ENCODE measurements around the gene FYN. TPM values are rescaled to one million over a fixed set of nuclear protein-coding genes. Genes with fewer than 3 reads are reported as not detected.

Gene FYN
- total RNA-seq, 2 donors from 2014 or later, result 13.7 to 103 TPM

DNA sequence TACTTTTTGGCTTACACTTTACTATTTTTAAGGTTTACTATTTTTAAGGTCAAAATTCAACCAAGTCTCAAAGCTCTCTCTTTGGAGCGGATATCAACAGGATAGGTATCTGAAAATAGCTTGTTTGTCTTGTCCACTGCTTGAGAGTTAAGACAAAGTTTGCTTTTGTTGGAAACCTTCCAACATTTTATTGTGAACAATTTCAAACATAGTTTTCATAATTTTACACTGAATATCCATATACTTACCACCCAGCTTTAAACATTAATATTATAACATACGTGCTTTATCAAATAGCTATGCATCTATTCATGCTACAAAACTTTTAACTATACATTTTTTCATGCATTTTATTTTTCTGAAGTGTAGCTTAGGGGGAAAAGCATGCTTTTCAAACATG is 109.9 kb downstream of the FYN start:
- WGBS, result 82% methylated on average over 2 of the region's 2 CpGs

DNA sequence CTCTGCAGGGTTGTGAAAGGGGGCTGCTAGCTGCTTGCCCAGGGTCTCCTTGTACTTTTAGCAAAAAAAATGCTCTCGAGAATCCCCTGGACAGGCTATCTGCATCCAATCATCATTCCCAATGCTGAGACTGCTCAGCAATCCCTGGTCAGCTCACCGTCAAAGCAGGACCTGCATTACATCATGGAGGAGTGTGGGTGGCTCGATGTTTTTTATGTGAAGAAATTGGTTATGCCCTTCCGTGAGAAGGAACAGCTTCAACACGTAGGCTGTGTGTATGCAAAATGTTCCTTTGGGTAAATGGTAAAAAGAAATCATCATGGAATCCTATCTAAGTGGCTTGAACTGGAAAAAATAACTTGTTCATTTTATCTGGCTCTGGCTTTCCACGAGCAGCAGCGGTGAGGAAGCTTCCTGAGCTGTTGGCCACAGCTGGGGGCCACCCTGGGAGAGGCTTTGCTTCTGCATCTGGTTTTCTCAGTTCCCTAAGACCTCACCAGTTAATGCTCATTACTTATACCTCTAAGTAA is 111.4 kb downstream of the FYN start:
- 79% methylated on average over 7 of the region's 7 CpGs for WGBS
- TF ChIP-seq POLR2AphosphoS5 (IDR thresholded peaks at IDR 0.05) (no peak), CTCF (IDR thresholded peaks at IDR 0.05) (no peak), POLR2A (IDR thresholded peaks at IDR 0.05) (no peak)
- H3K27ac ChIP-seq, result no peak overlapping the region
- H3K9me3 ChIP-seq, result no peaks in the 10 kb centered on the region
- no peaks in the 10 kb centered on the region for H3K27me3 ChIP-seq (replicated peaks; ENCODE audit: insufficient read depth)
- no peak overlapping the region for H3K4me3 ChIP-seq
- no peaks in the 10 kb centered on the region for H3K36me3 ChIP-seq
- DNase-seq (ENCODE audit: low spot score), result no peak
- H3K4me1 ChIP-seq (replicated peaks), result no peaks in the 10 kb centered on the region
- intact Hi-C loops (cut with DNase I), result no loop called here

More for the DNA sequence above, 109.9 kb downstream of the FYN start:
- Histone ChIP-seq H3K27ac (no peak overlapping the region), H3K9me3 (no peaks in the 10 kb centered on the region), H3K27me3 (replicated peaks; ENCODE audit: insufficient read depth) (no peaks in the 10 kb centered on the region), H3K36me3 (no peaks in the 10 kb centered on the region), H3K4me1 (replicated peaks) (no peaks in the 10 kb centered on the region), H3K4me3 (no peak overlapping the region)
- no peak for DNase-seq (ENCODE audit: low spot score)
- intact Hi-C loops (cut with DNase I), result no loop called here
- TF ChIP-seq POLR2AphosphoS5 (IDR thresholded peaks at IDR 0.05) (no peak), POLR2A (IDR thresholded peaks at IDR 0.05) (no peak), CTCF (IDR thresholded peaks at IDR 0.05) (no peak)

GRCh38 chr6:111761212-111761611 is 112.0 kb downstream of the FYN start:
- Histone ChIP-seq H3K4me3 (no peak overlapping the region), H3K27me3 (replicated peaks; ENCODE audit: insufficient read depth) (no peaks in the 10 kb centered on the region), H3K27ac (no peak overlapping the region), H3K9me3 (no peaks in the 10 kb centered on the region), H3K4me1 (replicated peaks) (no peaks in the 10 kb centered on the region), H3K36me3 (no peaks in the 10 kb centered on the region)
- DNase-seq (ENCODE audit: low spot score), result no peak
- WGBS, result 78% methylated on average over 2 of the region's 2 CpGs
- no peak for TF ChIP-seq CTCF (IDR thresholded peaks at IDR 0.05)
- no peak for TF ChIP-seq POLR2A (IDR thresholded peaks at IDR 0.05)
- no peak for TF ChIP-seq POLR2AphosphoS5 (IDR thresholded peaks at IDR 0.05)
- intact Hi-C loops (cut with DNase I), result no loop called here

DNA sequence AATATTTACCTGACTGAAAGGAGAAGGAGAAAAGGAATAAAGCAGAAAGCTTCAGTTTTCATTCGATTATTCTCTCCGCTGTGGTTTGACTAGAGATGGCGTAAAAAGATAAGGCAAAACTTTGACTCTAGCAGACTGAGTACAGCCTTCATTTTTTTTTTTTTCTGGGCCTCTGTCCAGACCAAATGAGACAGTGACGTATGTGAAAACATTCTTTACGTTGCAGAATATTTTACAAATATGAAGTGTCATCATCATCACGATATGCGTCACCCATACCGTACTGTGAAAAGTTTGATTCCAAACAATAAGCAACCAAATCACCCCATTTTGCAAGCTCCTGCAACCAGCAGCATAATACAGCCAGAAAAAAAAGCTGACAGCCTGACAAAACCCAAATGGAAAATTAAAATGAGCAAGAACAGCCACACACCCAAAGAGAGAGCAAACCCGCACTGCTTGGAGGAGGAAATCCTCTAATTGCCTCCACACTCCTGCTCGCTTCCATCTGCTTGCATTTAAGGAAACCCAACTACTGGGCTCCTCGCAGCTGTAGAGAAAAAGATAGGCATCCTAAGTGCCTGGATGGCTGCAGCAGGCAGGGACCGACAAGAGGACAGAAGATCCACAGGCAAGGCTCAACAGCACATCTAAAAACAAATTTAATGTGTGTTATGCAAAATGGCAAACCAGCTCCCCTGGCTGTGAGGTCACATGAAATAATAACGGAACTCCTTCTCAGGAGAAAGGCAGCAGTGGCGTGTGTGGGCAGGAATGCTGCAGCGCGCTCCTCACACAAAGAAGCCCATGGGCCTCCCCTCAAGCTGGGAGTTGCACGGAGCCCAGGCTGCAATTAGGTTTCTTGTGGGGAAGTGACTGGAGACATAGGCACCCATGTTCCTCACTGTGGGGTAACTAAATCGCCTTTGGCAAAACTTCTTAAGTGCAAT is 113.1 kb downstream of the FYN start:
- no peaks in the 10 kb centered on the region for H3K27me3 ChIP-seq (replicated peaks; ENCODE audit: insufficient read depth)
- DNase-seq (ENCODE audit: low spot score), result no peak
- H3K27ac ChIP-seq, result peak overlapping the region in 1 of 2 donors; percentile 4
- intact Hi-C loops (cut with DNase I), result no loop called here
- WGBS, result 70% methylated on average over 18 of the region's 18 CpGs
- H3K4me3 ChIP-seq, result no peak overlapping the region
- TF ChIP-seq POLR2AphosphoS5 (IDR thresholded peaks at IDR 0.05) (no peak), POLR2A (IDR thresholded peaks at IDR 0.05) (no peak), CTCF (IDR thresholded peaks at IDR 0.05) (no peak)
- no peaks in the 10 kb centered on the region for H3K4me1 ChIP-seq (replicated peaks)
- no peaks in the 10 kb centered on the region for H3K9me3 ChIP-seq
- H3K36me3 ChIP-seq, result no peaks in the 10 kb centered on the region
